Body of pancreas (tissue), 4 donors: ENCODE measurements around the gene KLHDC7B.

Experiments used
- POLR2A ChIP-seq, 3 donors: fragments of 450-650 bp; IDR thresholded peaks; one replicate each; pipeline ENCODE4 v1.6.1; 2016; ENCODE audit warnings: antibody characterized with exemption in 3 of 3, mild to moderate bottlenecking in 2 of 3
- TF ChIP-seq, protein P1 (sequence below), 7 experiments: fragments of 450-650 bp in 4 of 7; fragments of 200-600 bp in 3 of 7; sonication (generic) in 3 of 7; IDR thresholded peaks; one replicate each; pipeline ENCODE4 v1.5.1; 2016 to 2019; ENCODE audit warnings: antibody characterized with exemption in 7 of 7

DNA sequence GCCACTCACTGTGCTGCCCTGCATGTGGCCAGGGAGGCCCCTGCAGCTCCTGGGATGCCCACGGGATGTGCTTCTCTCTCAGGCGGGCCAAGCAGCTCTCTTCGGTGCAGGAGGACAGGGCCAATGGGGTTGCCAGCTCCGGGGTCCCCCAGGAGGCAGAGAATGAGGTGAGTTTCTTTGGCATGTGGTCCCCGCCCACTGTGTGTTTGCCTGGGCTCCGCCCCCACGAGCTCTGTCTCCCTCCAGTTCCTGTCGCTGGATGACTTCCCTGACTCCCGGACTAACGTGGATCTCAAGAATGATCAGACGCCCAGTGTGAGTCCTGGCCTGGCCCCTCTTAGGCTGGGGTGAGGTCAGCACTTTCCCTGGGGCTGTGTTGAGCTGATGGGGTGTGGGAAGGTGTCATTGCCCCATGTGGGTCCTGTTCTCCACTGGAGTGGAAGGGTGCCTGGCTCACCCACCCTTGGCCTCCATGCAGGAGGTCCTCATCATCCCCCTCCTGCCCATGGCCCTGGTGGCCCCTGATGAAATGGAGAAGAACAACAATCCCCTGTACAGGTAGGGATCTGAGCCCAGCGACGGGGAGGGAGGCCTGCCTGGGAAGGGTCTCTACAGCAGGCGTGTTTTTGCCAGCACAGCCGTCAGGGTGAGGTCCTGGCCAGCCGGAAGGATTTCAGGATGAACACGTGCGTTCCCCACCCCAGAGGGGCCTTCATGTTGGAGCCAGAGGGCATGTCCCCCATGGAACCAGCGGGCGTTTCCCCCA is 28.0 kb upstream of the KLHDC7B start:
- no peak for TF ChIP-seq POLR2A (IDR thresholded peaks at IDR 0.05)
- TF ChIP-seq, protein P1, sequence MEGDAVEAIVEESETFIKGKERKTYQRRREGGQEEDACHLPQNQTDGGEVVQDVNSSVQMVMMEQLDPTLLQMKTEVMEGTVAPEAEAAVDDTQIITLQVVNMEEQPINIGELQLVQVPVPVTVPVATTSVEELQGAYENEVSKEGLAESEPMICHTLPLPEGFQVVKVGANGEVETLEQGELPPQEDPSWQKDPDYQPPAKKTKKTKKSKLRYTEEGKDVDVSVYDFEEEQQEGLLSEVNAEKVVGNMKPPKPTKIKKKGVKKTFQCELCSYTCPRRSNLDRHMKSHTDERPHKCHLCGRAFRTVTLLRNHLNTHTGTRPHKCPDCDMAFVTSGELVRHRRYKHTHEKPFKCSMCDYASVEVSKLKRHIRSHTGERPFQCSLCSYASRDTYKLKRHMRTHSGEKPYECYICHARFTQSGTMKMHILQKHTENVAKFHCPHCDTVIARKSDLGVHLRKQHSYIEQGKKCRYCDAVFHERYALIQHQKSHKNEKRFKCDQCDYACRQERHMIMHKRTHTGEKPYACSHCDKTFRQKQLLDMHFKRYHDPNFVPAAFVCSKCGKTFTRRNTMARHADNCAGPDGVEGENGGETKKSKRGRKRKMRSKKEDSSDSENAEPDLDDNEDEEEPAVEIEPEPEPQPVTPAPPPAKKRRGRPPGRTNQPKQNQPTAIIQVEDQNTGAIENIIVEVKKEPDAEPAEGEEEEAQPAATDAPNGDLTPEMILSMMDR (IDR thresholded peaks at IDR 0.05), result no peak
